GM12878 (cell line): ENCODE data around the gene EHBP1.

Experiments used
- POLR2AphosphoS5 ChIP-seq: IDR thresholded peaks from 2 replicates; pipeline ENCODE4 v1.6.1; 2011; ENCODE audit warnings: mild to moderate bottlenecking, low read length, inconsistent platforms
- SUZ12 ChIP-seq: fragments of 200-600 bp; sonication (generic); IDR thresholded peaks from one replicate; pipeline ENCODE4 v1.6.1; 2018; ENCODE audit warnings: antibody characterized with exemption, mild to moderate bottlenecking; ENCODE audit not compliant: unreplicated experiment
- TCF3 ChIP-seq: IDR thresholded peaks from 2 replicates; pipeline ENCODE4 v1.6.1; 2012; ENCODE audit warnings: low read depth, mild to moderate bottlenecking, low read length, borderline replicate concordance; ENCODE audit not compliant: insufficient read depth
- TF ChIP-seq, protein P1 (sequence below): IDR thresholded peaks from 2 replicates; pipeline ENCODE4 v1.6.1; 2012; ENCODE audit warnings: low read length, inconsistent platforms
- TF ChIP-seq, protein P2 (sequence below), 3 experiments: IDR thresholded peaks in 2 of 3; conservative IDR thresholded peaks in 1 of 3; 2 replicates each; pipeline ENCODE4 v1.5.1; 2011; ENCODE audit warnings: low read depth in 3 of 3, low read length in 3 of 3, mild to moderate bottlenecking in 3 of 3, control low read depth in 2 of 3, moderate library complexity in 2 of 3, inconsistent platforms in 1 of 3, mixed read lengths in 1 of 3; ENCODE audit not compliant: control insufficient read depth in 2 of 3, insufficient read depth in 1 of 3; ENCODE audit errors: extremely low read depth in 1 of 3

DNA sequence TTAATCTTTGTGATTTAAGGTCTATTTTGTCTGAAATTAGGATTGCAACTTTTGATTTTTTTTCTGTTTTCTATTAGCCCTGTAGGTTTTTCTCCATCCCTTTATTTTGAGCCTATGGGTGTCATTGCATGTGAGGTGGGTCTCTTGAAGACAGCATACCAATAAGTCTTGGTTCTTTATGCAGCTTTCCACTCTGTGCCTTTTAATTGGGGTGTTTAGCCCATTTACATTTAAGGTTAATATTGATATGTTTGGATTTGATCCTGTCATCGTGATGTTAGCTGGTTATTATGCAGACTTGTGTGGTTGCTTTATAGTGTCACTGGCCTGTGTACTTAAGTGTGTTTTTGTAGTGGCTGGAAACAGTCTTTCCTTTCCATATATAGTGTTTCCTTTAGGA, 17.7 kb downstream of the EHBP1 start:
- TF ChIP-seq, protein P1, sequence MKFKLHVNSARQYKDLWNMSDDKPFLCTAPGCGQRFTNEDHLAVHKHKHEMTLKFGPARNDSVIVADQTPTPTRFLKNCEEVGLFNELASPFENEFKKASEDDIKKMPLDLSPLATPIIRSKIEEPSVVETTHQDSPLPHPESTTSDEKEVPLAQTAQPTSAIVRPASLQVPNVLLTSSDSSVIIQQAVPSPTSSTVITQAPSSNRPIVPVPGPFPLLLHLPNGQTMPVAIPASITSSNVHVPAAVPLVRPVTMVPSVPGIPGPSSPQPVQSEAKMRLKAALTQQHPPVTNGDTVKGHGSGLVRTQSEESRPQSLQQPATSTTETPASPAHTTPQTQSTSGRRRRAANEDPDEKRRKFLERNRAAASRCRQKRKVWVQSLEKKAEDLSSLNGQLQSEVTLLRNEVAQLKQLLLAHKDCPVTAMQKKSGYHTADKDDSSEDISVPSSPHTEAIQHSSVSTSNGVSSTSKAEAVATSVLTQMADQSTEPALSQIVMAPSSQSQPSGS: no peak
- TF ChIP-seq, protein P2, sequence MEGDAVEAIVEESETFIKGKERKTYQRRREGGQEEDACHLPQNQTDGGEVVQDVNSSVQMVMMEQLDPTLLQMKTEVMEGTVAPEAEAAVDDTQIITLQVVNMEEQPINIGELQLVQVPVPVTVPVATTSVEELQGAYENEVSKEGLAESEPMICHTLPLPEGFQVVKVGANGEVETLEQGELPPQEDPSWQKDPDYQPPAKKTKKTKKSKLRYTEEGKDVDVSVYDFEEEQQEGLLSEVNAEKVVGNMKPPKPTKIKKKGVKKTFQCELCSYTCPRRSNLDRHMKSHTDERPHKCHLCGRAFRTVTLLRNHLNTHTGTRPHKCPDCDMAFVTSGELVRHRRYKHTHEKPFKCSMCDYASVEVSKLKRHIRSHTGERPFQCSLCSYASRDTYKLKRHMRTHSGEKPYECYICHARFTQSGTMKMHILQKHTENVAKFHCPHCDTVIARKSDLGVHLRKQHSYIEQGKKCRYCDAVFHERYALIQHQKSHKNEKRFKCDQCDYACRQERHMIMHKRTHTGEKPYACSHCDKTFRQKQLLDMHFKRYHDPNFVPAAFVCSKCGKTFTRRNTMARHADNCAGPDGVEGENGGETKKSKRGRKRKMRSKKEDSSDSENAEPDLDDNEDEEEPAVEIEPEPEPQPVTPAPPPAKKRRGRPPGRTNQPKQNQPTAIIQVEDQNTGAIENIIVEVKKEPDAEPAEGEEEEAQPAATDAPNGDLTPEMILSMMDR (IDR thresholded peaks at IDR 0.05 in 2 of 3, conservative IDR thresholded peaks at IDR 0.05 in 1 of 3; ENCODE audit: control insufficient read depth in 2 of 3, extremely low read depth in 1 of 3, insufficient read depth in 1 of 3, low read depth in 3 of 3, low read length in 3 of 3): no peak
- no peak for TF ChIP-seq POLR2AphosphoS5
- no peak for TF ChIP-seq SUZ12
- TF ChIP-seq TCF3: no peak
